Activated B cell treated with CpG ODN at 0.5 μM for 24 hours (primary cell): ENCODE data around the gene DET1. TPM values are rescaled to one million over a fixed set of nuclear protein-coding genes. Genes with fewer than 3 reads are reported as not detected.

Experiments
- ATAC-seq: fragments of 200-7000 bp; cut with Tn5 transposase; one replicate; pipeline ENCODE4 v1.10.0; 2021; ENCODE audit warnings: low read depth, mild to moderate bottlenecking, moderate library complexity
- CTCF ChIA-PET: fragments of 350-600 bp; sonication (Branson Sonifier 250); formaldehyde crosslinking; loops from one replicate; lab custom pipeline; 2021; ENCODE audit warnings: antibody characterized with exemption; lab: Charles Lee
- POLR2A ChIA-PET: fragments of 350-600 bp; sonication (Branson Sonifier 250); formaldehyde crosslinking; loops from one replicate; lab custom pipeline; 2021; ENCODE audit warnings: antibody characterized with exemption; lab: Charles Lee
- DNase-seq: peaks from one replicate; pipeline ENCODE4 v3.0.0; 2022
- H3K27ac Mint-ChIP-seq: one replicate; pipeline ENCODE4 v1.8.0; 2020; ENCODE audit warnings: mixed read lengths
- H3K27me3 Mint-ChIP-seq: one replicate; pipeline ENCODE4 v1.8.0; 2021; ENCODE audit warnings: mixed read lengths
- H3K36me3 Mint-ChIP-seq: one replicate; pipeline ENCODE4 v1.8.0; 2021; ENCODE audit warnings: low read depth, mixed read lengths
- H3K4me1 Mint-ChIP-seq: one replicate; pipeline ENCODE4 v1.8.0; 2021; ENCODE audit warnings: mixed read lengths
- H3K4me3 Mint-ChIP-seq: one replicate; pipeline ENCODE4 v1.8.0; 2020; ENCODE audit warnings: mild to moderate bottlenecking, mixed read lengths
- H3K9me3 Mint-ChIP-seq: one replicate; pipeline ENCODE4 v1.8.0; 2020; ENCODE audit warnings: mixed read lengths
- intact Hi-C: fragments of 100-400 bp; cut with micrococcal nuclease; formaldehyde crosslinking; loops from one replicate; pipeline ENCODE4 v1.15.1; 2024
- total RNA-seq: library from RNA; stranded (reverse); gene quantifications from 2 replicates; pipeline ENCODE4 v1.2.3, GENCODE V29; 2022
- TF ChIP-seq, protein P1 (sequence below): fragments of 200-600 bp; IDR thresholded peaks from one replicate; pipeline ENCODE4 v1.8.0; 2022; ENCODE audit warnings: antibody characterized with exemption, mild to moderate bottlenecking

Gene DET1
- total RNA-seq, 1 donor from 2014 or later = 7.1 TPM

DNA sequence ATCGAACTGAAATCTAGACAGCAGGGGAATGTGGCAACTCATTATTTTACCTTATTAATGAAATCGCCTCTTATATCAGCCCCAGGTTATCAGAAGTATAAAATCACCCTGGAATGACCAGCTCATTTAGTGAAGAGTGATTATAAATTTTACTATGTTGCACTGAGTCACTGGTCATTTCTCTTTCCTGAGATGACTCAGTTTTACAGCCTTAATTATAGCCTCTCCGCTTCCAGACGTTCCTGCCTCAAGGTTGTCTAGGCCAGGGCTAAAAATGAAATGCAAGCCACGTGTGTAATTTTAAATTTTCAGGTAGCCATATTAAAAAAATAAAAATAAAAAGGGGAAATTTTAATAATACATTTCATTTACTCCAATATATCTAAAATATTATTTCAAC, 33.3 kb downstream of the DET1 start:
- Mint-ChIP-seq H3K9me3 (no peaks in the 10 kb centered on the region), H3K27ac (no peak overlapping the region), H3K4me1 (no peaks in the 10 kb centered on the region), H3K27me3 (no peaks in the 10 kb centered on the region), H3K36me3 (peaks cover 62% of the 10 kb centered on the region), H3K4me3 (no peak overlapping the region)
- intact Hi-C loops = no loop called here
- ChIA-PET CTCF (no interaction called here), POLR2A (no interaction called here)
- ATAC-seq (no peak), DNase-seq (no peak)
- TF ChIP-seq, protein P1, sequence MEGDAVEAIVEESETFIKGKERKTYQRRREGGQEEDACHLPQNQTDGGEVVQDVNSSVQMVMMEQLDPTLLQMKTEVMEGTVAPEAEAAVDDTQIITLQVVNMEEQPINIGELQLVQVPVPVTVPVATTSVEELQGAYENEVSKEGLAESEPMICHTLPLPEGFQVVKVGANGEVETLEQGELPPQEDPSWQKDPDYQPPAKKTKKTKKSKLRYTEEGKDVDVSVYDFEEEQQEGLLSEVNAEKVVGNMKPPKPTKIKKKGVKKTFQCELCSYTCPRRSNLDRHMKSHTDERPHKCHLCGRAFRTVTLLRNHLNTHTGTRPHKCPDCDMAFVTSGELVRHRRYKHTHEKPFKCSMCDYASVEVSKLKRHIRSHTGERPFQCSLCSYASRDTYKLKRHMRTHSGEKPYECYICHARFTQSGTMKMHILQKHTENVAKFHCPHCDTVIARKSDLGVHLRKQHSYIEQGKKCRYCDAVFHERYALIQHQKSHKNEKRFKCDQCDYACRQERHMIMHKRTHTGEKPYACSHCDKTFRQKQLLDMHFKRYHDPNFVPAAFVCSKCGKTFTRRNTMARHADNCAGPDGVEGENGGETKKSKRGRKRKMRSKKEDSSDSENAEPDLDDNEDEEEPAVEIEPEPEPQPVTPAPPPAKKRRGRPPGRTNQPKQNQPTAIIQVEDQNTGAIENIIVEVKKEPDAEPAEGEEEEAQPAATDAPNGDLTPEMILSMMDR = no peak

DNA sequence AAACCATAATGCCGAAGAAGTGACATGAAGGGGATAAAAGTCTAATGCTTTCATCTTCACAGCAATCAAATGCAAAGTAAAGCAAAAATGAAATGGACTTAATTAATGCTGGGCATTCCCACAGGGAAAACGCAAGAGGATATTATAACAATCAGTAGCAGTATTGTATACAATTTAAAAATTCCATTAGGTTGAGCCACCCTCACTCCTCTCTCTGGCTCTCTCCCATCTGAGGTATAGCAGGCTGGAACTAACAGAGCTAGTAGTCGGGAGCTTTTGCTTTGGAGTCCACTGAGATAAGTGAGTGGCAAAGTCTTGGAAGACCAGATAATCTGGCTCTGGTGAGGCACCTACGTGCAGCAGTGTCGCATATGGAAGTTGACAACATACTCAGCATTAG, 33.9 kb downstream of the DET1 start:
- DNase-seq (no peak), ATAC-seq (no peak)
- TF ChIP-seq, protein P1 = no peak
- Mint-ChIP-seq H3K27me3 (no peaks in the 10 kb centered on the region), H3K27ac (no peak overlapping the region), H3K36me3 (peaks cover 63% of the 10 kb centered on the region), H3K9me3 (no peaks in the 10 kb centered on the region), H3K4me1 (no peaks in the 10 kb centered on the region), H3K4me3 (no peak overlapping the region)
- intact Hi-C loops = no loop called here
- ChIA-PET POLR2A (no interaction called here), CTCF (no interaction called here)

DNA sequence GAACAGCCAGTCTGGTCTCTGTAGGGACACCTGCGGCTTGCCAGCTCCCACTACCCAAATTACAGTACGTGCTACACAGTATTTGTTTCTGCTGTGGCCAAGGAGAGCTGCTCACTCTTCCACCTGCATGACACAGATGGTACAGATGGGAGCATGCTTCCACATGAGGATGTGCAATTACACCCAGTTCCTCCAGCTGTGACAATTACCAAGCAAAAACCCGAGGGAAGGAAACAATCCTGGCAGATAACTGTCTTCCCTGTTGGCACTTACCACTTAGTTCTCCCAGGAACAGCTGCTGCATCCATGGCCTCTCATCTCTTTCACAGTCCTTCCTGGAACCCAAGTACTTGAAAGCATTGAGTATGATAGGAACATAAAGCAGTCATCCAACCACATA, 34.4 kb downstream of the DET1 start:
- TF ChIP-seq, protein P1 = no peak
- CTCF ChIA-PET = no interaction called here
- intact Hi-C loops = no loop called here
- Mint-ChIP-seq H3K36me3 (peaks cover 63% of the 10 kb centered on the region), H3K4me1 (no peaks in the 10 kb centered on the region), H3K9me3 (no peaks in the 10 kb centered on the region), H3K27ac (no peak overlapping the region), H3K4me3 (no peak overlapping the region), H3K27me3 (no peaks in the 10 kb centered on the region)
- ATAC-seq = no peak
- POLR2A ChIA-PET = no interaction called here
- DNase-seq = no peak

DNA sequence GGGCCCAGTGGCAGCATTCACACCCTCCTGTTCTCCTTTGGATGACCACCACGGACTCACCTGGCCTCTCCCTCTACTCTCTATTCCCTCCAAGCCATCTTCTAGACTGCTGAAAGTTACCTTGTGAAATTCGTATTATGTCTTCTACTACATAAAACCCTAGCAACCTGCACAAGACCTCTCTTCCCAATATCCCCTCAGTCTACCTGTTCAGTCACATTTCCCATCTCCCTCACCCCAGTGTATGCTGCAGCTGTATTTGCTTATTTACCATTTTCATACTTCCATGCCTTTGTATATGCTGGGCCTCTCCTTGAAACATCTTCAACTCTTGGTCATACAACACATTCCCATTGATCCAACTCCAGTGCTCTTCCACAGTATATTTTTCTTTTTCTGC, 35.3 kb downstream of the DET1 start:
- POLR2A ChIA-PET = no interaction called here
- Mint-ChIP-seq H3K4me3 (no peak overlapping the region), H3K36me3 (peaks cover 57% of the 10 kb centered on the region)

DNA sequence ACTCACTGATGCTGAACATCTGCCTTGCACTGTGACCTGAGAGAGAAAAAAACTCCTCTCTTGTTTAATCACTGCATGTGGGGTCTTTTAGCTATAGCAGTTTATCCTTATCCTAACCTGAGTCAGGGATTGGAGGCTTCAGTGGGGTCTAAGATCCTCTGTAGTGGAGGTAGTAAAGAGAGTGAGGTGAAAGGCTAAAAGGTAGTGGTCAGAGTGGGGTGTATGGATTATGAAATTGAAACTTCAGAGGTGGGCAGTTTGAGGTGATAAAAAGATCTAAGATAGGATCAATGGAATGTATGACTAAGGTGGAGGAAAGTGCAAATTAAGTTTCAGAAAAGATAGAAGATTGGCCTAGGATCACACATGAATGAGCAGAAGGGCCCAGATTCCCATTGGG, 36.5 kb downstream of the DET1 start:
- intact Hi-C loops = no loop called here
- H3K4me1 Mint-ChIP-seq = no peaks in the 10 kb centered on the region

More for the DNA sequence above, 35.3 kb downstream of the DET1 start:
- DNase-seq (no peak), ATAC-seq (no peak)
- intact Hi-C loops = no loop called here
- TF ChIP-seq, protein P1 = no peak
- Mint-ChIP-seq H3K9me3 (no peaks in the 10 kb centered on the region), H3K27ac (no peak overlapping the region), H3K27me3 (no peaks in the 10 kb centered on the region), H3K4me1 (no peaks in the 10 kb centered on the region)
- CTCF ChIA-PET = no interaction called here

More for the DNA sequence above, 36.5 kb downstream of the DET1 start:
- Mint-ChIP-seq H3K4me3 (no peak overlapping the region), H3K27me3 (no peaks in the 10 kb centered on the region), H3K27ac (no peak overlapping the region), H3K36me3 (peaks cover 57% of the 10 kb centered on the region), H3K9me3 (no peaks in the 10 kb centered on the region)
- ChIA-PET POLR2A (no interaction called here), CTCF (no interaction called here)
- TF ChIP-seq, protein P1 = no peak
- DNase-seq (no peak), ATAC-seq (no peak)
